ENCODE measurements around the gene DGKD. TPM values are rescaled to one million over a fixed set of nuclear protein-coding genes. Genes with fewer than 3 reads are reported as not detected.

DGKD gene
- total and polyA plus RNA-seq, 12 donors: 6.8 to 43.8 (median 16.5) TPM

DNA sequence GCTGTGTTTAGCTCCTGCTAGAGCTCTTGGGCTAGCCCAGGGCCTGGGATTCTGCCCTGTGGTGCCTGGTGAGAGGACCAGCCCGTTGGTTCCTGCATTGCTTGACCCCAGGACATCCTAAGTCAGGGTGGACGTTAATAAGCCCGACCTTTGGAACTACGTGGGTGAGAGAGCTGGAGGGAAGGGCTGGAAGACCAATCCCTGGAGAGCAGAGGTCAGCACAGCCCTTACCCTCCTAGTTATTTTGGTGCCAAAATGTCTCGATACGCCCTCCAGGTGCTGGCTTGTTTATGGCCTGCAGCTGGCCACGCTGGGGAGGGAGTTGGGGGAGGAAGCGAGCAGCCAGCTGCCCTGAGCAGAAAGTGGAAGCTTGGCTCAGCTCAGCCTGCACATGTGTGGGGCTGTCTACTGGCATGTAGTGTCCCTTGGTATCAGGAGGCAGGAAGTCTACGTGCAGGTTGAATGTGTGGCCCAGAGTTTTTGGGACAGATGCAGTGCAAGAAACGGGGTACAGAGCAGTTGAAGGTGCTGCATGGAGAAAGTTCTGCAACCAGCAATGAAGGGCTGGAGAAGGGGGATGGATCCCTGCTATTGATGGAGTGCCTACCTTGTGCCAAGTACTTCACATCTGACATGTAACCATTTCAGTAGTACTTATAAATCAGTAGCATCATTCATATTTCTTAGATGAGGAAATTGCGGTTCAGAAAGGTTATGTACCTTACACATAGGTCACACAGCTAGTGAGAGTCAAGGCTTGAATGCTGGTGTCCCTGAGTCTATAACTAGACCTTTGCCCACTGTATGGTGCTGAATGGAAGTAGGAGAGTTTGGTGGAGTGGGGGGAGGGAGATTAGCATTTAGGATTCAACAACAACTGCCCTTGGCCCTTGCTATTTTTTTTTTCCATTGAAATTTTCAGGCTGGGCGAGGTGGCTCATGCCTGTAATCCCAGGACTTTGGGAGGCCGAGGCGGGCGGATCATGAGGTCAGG lies 5.0 kb upstream of the DGKD start:
- Histone ChIP-seq H3K9me3 (replicated peaks in 1 of 3) (no peaks in the 10 kb centered on the region), H3K36me3 (replicated peaks in 1 of 2) (no peaks in the 10 kb centered on the region), H3K4me3 (no peak overlapping the region), H3K4me1 (replicated peaks in 1 of 2) (peaks cover 6 to 23% of the 10 kb centered on the region in 2 donors), H3K27ac (no peak overlapping the region), H3K27me3 (no peaks in the 10 kb centered on the region)
- DNase-seq: peak in 4 of 7 donors; percentile 31 to 66 (median 34)
- intact Hi-C loops (cut with DNase I): no loop called here
- TF ChIP-seq POLR2A (IDR thresholded peaks at IDR 0.05): no peak
- TF ChIP-seq, protein P1, sequence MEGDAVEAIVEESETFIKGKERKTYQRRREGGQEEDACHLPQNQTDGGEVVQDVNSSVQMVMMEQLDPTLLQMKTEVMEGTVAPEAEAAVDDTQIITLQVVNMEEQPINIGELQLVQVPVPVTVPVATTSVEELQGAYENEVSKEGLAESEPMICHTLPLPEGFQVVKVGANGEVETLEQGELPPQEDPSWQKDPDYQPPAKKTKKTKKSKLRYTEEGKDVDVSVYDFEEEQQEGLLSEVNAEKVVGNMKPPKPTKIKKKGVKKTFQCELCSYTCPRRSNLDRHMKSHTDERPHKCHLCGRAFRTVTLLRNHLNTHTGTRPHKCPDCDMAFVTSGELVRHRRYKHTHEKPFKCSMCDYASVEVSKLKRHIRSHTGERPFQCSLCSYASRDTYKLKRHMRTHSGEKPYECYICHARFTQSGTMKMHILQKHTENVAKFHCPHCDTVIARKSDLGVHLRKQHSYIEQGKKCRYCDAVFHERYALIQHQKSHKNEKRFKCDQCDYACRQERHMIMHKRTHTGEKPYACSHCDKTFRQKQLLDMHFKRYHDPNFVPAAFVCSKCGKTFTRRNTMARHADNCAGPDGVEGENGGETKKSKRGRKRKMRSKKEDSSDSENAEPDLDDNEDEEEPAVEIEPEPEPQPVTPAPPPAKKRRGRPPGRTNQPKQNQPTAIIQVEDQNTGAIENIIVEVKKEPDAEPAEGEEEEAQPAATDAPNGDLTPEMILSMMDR (IDR thresholded peaks at IDR 0.05): no peak
- 64 to 83% (median 71%) methylated on average over 8 to 15 of the region's 15 CpGs for WGBS, 4 donors

DNA sequence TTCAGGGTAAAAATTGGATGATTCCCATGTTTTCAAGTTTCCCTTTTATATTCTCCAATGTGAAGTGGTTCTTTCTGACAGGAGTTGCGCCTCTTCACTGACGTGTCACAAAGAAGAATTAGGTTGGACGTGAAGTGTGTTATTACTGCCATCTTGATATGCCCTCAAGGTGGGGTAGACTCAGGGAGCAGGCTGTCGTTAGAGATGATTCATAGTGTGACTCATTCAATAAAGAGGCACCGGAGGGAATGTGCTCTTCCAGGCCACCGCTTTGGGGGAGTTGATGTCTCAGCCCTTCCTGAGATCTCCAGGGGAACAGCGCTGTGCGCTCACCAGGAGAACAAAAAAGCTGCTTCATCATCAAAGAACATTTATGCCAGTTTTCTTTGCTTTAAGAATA lies 3.6 kb upstream of the DGKD start:
- WGBS, 4 donors: 16 to 34% (median 27%) methylated on average over 8 of the region's 8 CpGs
- Histone ChIP-seq H3K27me3 (no peaks in the 10 kb centered on the region), H3K9me3 (replicated peaks in 1 of 3) (no peaks in the 10 kb centered on the region), H3K27ac (no peak overlapping the region), H3K4me1 (replicated peaks in 1 of 2) (peaks cover 6 to 28% of the 10 kb centered on the region in 2 donors), H3K36me3 (replicated peaks in 1 of 2) (no peaks in the 10 kb centered on the region), H3K4me3 (no peak overlapping the region)
- TF ChIP-seq, protein P1 (IDR thresholded peaks at IDR 0.05): peak in 1 of 6 experiments; percentile 18
- no peak for TF ChIP-seq POLR2A (IDR thresholded peaks at IDR 0.05)
- peak in 6 of 7 donors; percentile 42 to 73 (median 49) for DNase-seq
- intact Hi-C loops (cut with DNase I): loop anchor here in 1 of 2 donors (5.0 kb wide), 1 partner anchor 92 kb away; no protein-coding TSS in a partner anchor

DNA sequence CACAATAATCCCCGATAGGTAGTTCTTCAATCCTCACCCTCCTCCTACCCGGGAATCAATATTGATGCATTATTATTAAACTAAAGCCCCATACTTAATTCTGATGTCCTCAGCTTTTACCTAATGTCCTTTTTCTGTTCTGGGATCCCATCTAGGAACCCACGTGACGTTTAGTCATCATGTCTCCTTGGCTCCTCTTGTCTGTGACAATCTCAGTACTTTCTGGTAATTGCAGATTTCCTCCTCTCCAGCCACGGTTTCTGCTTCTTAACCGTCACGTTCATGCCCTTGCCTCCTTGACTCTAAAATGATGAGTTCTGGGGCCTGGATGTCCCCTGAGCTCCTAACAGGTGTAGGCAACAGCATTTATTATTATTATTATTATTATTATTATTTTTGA lies 2.9 kb upstream of the DGKD start:
- Histone ChIP-seq H3K4me3 (no peak overlapping the region), H3K27me3 (no peaks in the 10 kb centered on the region), H3K4me1 (replicated peaks in 1 of 2) (peaks cover 6 to 36% of the 10 kb centered on the region in 2 donors), H3K9me3 (replicated peaks in 1 of 3) (no peaks in the 10 kb centered on the region), H3K27ac (no peak overlapping the region), H3K36me3 (replicated peaks in 1 of 2) (no peaks in the 10 kb centered on the region)
- intact Hi-C loops (cut with DNase I): loop anchor here in 1 of 2 donors (5.0 kb wide), 1 partner anchor 91 kb away; no protein-coding TSS in a partner anchor
- TF ChIP-seq, protein P1 (IDR thresholded peaks at IDR 0.05): no peak
- no peak for TF ChIP-seq POLR2A (IDR thresholded peaks at IDR 0.05)
- WGBS, 4 donors: 57 to 67% (median 64%) methylated on average over 7 of the region's 7 CpGs
- DNase-seq: peak in 3 of 7 donors; percentile 34 to 38 (median 36)

DNA sequence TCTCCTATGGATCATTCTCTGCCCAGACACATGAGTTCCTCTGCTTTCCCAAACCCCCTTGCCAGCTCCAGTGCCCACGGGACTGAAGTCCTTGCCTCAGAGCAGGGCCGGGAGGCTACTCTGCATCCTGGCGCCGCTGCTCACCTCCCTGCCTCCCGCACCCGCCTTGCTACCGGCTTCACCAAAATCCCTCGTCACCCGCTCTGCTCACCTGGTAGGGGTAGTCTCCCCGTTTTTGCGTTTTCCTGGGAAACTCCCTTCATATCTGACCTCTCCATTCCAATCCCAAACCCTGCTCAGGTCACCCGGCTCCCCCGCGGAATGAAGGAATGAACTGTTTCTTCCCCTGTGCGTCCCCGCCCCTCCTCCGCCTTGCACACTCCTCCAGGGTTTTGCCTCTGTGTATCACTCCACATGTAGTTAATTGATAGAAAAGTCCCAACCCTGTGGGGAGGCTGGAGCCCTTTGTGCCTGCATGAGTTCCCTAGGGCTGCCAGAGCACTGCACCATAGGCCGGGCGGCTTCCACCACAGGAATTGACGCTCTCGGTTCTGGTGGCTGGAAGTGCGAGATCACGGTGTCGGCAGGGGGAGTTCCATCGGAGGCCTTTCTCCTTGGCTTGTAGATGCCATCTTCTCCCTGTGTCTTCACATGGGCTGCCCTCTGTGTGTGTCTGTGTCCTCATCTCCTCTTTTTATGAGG lies 2.0 kb upstream of the DGKD start:
- Histone ChIP-seq H3K27ac (no peak overlapping the region), H3K4me3 (no peak overlapping the region), H3K4me1 (replicated peaks in 1 of 2) (peaks cover 11 to 37% of the 10 kb centered on the region in 2 donors), H3K9me3 (replicated peaks in 1 of 3) (no peaks in the 10 kb centered on the region), H3K27me3 (no peaks in the 10 kb centered on the region), H3K36me3 (replicated peaks in 1 of 2) (no peaks in the 10 kb centered on the region)
- intact Hi-C loops (cut with DNase I): loop anchor here in 1 of 2 donors (5.0 kb wide), 1 partner anchor 90 kb away; no protein-coding TSS in a partner anchor
- TF ChIP-seq, protein P1 (IDR thresholded peaks at IDR 0.05): no peak
- TF ChIP-seq POLR2A (IDR thresholded peaks at IDR 0.05): no peak
- peak in 1 of 7 donors; percentile 44 for DNase-seq
- 93 to 96% (median 95%) methylated on average over 24 to 25 of the region's 25 CpGs for WGBS, 4 donors
